ENCODE data around the gene JAZF1.

DNA sequence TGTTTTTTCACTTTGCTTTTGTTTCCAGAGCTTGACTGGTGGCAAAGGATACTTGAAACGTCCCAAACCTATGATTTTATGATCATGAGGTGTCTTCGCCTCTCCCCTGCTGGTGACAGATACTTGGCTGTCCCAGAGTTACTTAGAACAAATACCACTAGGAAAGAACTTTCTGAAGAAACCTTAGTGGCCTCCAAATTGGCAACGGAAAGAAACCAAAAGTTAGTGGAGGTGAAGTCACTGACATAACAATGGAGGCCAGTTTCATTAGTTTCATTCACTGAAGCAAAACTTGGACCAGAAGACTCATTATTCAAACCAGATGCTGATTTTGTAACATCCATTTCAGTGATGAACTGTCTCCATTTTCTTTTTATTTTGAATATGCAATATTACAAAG, 68.6 kb downstream of the JAZF1 start:
- TF ChIP-seq POLR2AphosphoS5 (IDR thresholded peaks at IDR 0.05) (peak in 1 of 3 donors; percentile 47), POLR2A (IDR thresholded peaks at IDR 0.05) (no peak)

Measured in breast epithelium (tissue), 3 donors.